ENCODE data around the gene GLI2. TPM values are rescaled to one million over a fixed set of nuclear protein-coding genes. Genes with fewer than 3 reads are reported as not detected.

The GLI2 gene
- total and polyA plus RNA-seq, 2 experiments from 2014 or later = 53.6 to 57.0 TPM

DNA sequence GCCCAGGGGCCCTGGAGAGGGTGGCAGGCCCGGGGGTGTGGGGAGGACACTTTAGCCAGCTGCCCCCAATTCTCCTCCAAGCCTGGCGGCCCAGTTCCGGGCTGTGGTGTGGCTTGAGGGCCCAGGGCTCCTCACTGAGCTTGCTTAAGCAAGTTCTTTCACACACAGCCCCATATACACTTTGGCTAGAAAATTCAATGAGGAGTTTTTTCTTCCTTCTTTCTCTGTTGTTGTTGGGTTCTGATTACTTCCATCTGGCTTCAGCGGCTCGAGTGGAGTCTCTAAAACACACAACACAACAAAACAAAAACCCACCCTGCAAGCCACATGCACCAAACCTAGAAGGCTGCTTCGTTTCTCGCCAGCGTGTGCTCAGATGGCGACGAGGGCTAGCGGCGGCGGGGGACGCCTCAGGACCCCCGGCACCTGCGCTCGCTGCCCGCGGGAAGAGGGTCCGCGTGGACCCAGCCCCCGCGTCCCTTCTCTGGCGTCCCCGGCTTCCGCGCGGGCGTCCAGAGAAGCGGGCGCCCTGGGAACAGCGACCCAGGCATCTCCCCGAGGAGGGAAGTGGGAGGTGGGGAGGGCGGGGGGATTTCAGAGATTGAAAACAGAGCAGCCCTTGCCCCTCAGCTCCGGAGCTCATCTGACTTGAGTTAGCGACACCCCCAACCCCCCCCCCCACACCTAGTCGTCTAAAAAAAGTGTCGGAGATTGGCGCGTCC lies 577 bp upstream of the GLI2 start:
- DNase-seq (ENCODE audit: low spot score) = peak; percentile 67

More for the DNA sequence above, 577 bp upstream of the GLI2 start:
- Histone ChIP-seq H3K79me2 (replicated peaks; ENCODE audit: insufficient read depth) (peaks cover 51% of the 10 kb centered on the region), H3K4me3 (peak overlapping the region; percentile 91), H4K20me1 (replicated peaks; ENCODE audit: insufficient read depth) (no peaks in the 10 kb centered on the region), H3F3A (replicated peaks; ENCODE audit: low read depth) (peaks cover 23% of the 10 kb centered on the region; the same call in 1 of the 2 replicates), H2AFZ (peak overlapping the region; percentile 79), H3K27me3 (ENCODE audit: insufficient read depth) (no peaks in the 10 kb centered on the region), H3K4me2 (peak overlapping the region; percentile 96), H3K9me2 (ENCODE audit: insufficient read depth) (no peaks in the 10 kb centered on the region), H3K27ac (ENCODE audit: low read depth) (peak overlapping the region; percentile 52; the same call in 1 of the 2 replicates), H3K36me3 (ENCODE audit: insufficient read depth) (no peaks in the 10 kb centered on the region), H3K4me1 (ENCODE audit: insufficient read depth) (peaks cover 41% of the 10 kb centered on the region)
- no peaks in the 10 kb centered on the region for H3K9me3 Mint-ChIP-seq
- no peak for TF ChIP-seq ZNF114 (CRISPR knock-in tag; IDR thresholded peaks at IDR 0.05)
- TF ChIP-seq, protein P1, sequence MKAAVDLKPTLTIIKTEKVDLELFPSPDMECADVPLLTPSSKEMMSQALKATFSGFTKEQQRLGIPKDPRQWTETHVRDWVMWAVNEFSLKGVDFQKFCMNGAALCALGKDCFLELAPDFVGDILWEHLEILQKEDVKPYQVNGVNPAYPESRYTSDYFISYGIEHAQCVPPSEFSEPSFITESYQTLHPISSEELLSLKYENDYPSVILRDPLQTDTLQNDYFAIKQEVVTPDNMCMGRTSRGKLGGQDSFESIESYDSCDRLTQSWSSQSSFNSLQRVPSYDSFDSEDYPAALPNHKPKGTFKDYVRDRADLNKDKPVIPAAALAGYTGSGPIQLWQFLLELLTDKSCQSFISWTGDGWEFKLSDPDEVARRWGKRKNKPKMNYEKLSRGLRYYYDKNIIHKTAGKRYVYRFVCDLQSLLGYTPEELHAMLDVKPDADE (IDR thresholded peaks at IDR 0.05) = no peak
- no peak for TF ChIP-seq JUNB (IDR thresholded peaks at IDR 0.05; ENCODE audit: unreplicated experiment)
- no peak for TF ChIP-seq ZNF331 (CRISPR knock-in tag; IDR thresholded peaks at IDR 0.05; ENCODE audit: low read depth)
- TF ChIP-seq EZH2 (IDR thresholded peaks at IDR 0.05; ENCODE audit: low read depth, unreplicated experiment) = no peak
- no peak for TF ChIP-seq REST (IDR thresholded peaks at IDR 0.05; ENCODE audit: unreplicated experiment)
- TF ChIP-seq STAT1 (IDR thresholded peaks at IDR 0.05; ENCODE audit: unreplicated experiment) = no peak
- TF ChIP-seq, protein P2, sequence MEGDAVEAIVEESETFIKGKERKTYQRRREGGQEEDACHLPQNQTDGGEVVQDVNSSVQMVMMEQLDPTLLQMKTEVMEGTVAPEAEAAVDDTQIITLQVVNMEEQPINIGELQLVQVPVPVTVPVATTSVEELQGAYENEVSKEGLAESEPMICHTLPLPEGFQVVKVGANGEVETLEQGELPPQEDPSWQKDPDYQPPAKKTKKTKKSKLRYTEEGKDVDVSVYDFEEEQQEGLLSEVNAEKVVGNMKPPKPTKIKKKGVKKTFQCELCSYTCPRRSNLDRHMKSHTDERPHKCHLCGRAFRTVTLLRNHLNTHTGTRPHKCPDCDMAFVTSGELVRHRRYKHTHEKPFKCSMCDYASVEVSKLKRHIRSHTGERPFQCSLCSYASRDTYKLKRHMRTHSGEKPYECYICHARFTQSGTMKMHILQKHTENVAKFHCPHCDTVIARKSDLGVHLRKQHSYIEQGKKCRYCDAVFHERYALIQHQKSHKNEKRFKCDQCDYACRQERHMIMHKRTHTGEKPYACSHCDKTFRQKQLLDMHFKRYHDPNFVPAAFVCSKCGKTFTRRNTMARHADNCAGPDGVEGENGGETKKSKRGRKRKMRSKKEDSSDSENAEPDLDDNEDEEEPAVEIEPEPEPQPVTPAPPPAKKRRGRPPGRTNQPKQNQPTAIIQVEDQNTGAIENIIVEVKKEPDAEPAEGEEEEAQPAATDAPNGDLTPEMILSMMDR (conservative IDR thresholded peaks at IDR 0.05; ENCODE audit: low read depth in 2 of 2) = no peak
- TF ChIP-seq CREB1 (CRISPR knock-in tag; IDR thresholded peaks at IDR 0.05; ENCODE audit: low read depth) = no peak
- no peak for TF ChIP-seq NANOG (IDR thresholded peaks at IDR 0.05; ENCODE audit: borderline replicate concordance)
- no peak for TF ChIP-seq EZH2phosphoT487 (IDR thresholded peaks at IDR 0.05; ENCODE audit: unreplicated experiment)
- TF ChIP-seq, protein P3, sequence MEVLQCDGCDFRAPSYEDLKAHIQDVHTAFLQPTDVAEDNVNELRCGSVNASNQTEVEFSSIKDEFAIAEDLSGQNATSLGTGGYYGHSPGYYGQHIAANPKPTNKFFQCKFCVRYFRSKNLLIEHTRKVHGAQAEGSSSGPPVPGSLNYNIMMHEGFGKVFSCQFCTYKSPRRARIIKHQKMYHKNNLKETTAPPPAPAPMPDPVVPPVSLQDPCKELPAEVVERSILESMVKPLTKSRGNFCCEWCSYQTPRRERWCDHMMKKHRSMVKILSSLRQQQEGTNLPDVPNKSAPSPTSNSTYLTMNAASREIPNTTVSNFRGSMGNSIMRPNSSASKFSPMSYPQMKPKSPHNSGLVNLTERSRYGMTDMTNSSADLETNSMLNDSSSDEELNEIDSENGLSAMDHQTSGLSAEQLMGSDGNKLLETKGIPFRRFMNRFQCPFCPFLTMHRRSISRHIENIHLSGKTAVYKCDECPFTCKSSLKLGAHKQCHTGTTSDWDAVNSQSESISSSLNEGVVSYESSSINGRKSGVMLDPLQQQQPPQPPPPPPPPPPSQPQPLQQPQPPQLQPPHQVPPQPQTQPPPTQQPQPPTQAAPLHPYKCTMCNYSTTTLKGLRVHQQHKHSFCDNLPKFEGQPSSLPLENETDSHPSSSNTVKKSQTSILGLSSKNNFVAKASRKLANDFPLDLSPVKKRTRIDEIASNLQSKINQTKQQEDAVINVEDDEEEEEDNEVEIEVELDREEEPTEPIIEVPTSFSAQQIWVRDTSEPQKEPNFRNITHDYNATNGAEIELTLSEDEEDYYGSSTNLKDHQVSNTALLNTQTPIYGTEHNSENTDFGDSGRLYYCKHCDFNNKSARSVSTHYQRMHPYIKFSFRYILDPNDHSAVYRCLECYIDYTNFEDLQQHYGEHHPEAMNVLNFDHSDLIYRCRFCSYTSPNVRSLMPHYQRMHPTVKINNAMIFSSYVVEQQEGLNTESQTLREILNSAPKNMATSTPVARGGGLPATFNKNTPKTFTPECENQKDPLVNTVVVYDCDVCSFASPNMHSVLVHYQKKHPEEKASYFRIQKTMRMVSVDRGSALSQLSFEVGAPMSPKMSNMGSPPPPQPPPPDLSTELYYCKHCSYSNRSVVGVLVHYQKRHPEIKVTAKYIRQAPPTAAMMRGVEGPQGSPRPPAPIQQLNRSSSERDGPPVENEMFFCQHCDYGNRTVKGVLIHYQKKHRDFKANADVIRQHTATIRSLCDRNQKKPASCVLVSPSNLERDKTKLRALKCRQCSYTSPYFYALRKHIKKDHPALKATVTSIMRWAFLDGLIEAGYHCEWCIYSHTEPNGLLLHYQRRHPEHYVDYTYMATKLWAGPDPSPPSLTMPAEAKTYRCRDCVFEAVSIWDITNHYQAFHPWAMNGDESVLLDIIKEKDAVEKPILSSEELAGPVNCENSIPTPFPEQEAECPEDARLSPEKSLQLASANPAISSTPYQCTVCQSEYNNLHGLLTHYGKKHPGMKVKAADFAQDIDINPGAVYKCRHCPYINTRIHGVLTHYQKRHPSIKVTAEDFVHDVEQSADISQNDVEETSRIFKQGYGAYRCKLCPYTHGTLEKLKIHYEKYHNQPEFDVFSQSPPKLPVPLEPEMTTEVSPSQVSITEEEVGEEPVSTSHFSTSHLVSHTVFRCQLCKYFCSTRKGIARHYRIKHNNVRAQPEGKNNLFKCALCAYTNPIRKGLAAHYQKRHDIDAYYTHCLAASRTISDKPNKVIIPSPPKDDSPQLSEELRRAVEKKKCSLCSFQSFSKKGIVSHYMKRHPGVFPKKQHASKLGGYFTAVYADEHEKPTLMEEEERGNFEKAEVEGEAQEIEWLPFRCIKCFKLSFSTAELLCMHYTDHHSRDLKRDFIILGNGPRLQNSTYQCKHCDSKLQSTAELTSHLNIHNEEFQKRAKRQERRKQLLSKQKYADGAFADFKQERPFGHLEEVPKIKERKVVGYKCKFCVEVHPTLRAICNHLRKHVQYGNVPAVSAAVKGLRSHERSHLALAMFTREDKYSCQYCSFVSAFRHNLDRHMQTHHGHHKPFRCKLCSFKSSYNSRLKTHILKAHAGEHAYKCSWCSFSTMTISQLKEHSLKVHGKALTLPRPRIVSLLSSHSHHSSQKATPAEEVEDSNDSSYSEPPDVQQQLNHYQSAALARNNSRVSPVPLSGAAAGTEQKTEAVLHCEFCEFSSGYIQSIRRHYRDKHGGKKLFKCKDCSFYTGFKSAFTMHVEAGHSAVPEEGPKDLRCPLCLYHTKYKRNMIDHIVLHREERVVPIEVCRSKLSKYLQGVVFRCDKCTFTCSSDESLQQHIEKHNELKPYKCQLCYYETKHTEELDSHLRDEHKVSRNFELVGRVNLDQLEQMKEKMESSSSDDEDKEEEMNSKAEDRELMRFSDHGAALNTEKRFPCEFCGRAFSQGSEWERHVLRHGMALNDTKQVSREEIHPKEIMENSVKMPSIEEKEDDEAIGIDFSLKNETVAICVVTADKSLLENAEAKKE (CRISPR knock-in tag; IDR thresholded peaks at IDR 0.05) = no peak
- no peak for TF ChIP-seq POLR2AphosphoS5 (IDR thresholded peaks at IDR 0.05; ENCODE audit: low read depth)
- H3K36me3 Mint-ChIP-seq (ENCODE audit: low read depth) = peaks cover 8% of the 10 kb centered on the region
- H3K27ac Mint-ChIP-seq = no peak overlapping the region
- peak; percentile 1; the same call in 2 of the 3 replicates for ATAC-seq
- peak overlapping the region; percentile 78 for H3K4me3 Mint-ChIP-seq
- peaks cover 44% of the 10 kb centered on the region for H3K4me1 Mint-ChIP-seq
- H3K27me3 Mint-ChIP-seq (ENCODE audit: insufficient read depth, low read depth, poor library complexity) = peaks cover 19% of the 10 kb centered on the region
